Stimulated activated naive B cell treated with anti-CD40 and anti-IgM and Interleukin-4, amounts not matched to agents 10 μg/mL and 1 μg/mL and 100 μg/mL, for 72 hours (primary cell): Measurements from ENCODE around the gene ARHGAP20.

Source experiments
- ATAC-seq, 2 donors: fragments of 150-1000 bp; cut with Tn5 transposase; replicated peaks; 2 replicates each; pipeline ENCODE4 v1.10.0; 2021; ENCODE audit warnings: moderate library complexity in 1 of 2
- DNase-seq: peaks from one replicate; pipeline ENCODE4 v3.0.0; 2021
- H3K27ac Mint-ChIP-seq: one replicate; pipeline ENCODE4 v1.8.0; 2022; ENCODE audit warnings: mild to moderate bottlenecking, mixed read lengths
- H3K27me3 Mint-ChIP-seq, 2 donors: one replicate each; pipeline ENCODE4 v1.8.0; 2022; ENCODE audit warnings: mixed read lengths in 2 of 2
- H3K36me3 Mint-ChIP-seq, 2 donors: one replicate each; pipeline ENCODE4 v1.8.0; 2022; ENCODE audit warnings: mixed read lengths in 2 of 2, mild to moderate bottlenecking in 1 of 2
- H3K4me1 Mint-ChIP-seq, 2 donors: one replicate each; pipeline ENCODE4 v1.8.0; 2022; ENCODE audit warnings: mixed read lengths in 2 of 2, mild to moderate bottlenecking in 1 of 2
- H3K4me3 Mint-ChIP-seq, 2 donors: one replicate each; pipeline ENCODE4 v1.8.0; 2022; ENCODE audit warnings: mild to moderate bottlenecking in 2 of 2, mixed read lengths in 2 of 2, moderate library complexity in 1 of 2
- H3K9me3 Mint-ChIP-seq, 2 donors: one replicate each; pipeline ENCODE4 v1.8.0; 2022; ENCODE audit warnings: mixed read lengths in 2 of 2, mild to moderate bottlenecking in 1 of 2

ARHGAP20 gene

DNA sequence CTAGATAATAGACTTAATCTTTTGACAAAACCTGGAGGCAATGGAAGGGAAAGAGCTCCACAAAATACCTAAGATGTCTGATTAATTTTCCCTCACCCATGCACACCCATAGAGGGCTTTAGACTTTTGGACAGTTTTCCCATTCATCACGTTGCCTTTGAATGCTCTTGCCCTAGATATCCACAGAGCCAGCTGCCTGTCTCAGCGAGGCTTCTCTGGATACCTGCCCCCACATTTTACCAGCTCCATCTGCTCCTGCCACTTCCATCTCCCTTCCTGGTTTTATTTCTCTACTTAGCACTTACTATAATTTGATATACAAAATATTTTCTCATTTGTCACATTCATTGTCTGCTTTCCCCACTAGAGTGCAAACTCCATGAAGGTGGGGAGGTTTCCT is 145.7 kb downstream of the ARHGAP20 start:
- no peaks in the 10 kb centered on the region for H3K9me3 Mint-ChIP-seq
- H3K4me3 Mint-ChIP-seq = no peak overlapping the region
- no peaks in the 10 kb centered on the region for H3K4me1 Mint-ChIP-seq
- no peaks in the 10 kb centered on the region for H3K36me3 Mint-ChIP-seq
- no peak overlapping the region for H3K27ac Mint-ChIP-seq
- H3K27me3 Mint-ChIP-seq = peaks cover 5 to 9% of the 10 kb centered on the region in 2 donors
- DNase-seq (no peak), ATAC-seq (no peak)

DNA sequence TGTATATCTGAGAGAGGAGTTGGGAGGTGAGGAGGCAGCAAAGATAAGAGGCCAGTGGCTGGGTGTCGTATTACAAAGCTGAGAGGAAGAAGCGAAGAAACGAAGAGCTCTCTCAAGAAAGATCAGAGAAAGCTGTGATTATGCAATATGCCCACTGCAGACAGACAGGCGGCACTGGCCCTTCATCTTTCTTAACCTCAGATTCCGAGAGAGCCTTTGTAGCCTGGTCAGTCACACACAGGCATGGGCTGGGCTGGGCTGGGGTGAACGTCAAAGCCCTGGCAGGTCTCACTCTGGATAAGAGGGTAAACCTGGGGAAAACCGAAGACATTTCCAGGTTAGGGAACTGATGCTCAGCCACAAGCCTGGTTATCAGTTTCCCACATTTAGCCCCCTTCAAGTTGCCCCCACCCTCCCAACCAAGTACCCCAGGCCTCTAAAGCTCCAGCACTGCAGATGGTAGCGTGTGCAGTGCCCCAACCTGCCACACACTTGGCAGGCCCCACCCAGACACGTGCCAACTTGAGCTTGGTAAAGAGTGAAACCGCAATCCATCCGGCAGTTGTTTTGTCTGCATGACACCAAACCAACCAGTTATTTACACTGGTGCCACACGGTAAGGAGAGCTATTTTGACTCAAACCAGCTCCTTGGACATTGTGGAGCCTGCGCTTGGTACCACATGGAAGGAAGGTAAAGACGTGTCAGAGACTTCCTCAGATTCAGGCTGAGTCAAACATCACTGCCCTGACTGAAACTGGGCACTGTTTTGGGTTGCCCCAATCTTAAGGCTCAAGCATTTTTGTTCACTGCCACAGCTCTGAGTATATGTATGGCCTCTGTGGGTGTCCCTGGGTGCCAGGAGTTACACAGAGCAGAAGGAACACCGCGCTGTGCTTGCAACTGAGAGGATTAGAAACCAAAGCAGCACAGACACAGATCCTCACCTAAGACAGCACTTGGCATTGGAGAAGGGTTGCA is 146.6 kb downstream of the ARHGAP20 start:
- ATAC-seq (no peak), DNase-seq (no peak)
- no peaks in the 10 kb centered on the region for H3K9me3 Mint-ChIP-seq
- peaks cover 5 to 15% of the 10 kb centered on the region in 2 donors for H3K27me3 Mint-ChIP-seq
- H3K4me3 Mint-ChIP-seq = no peak overlapping the region
- H3K36me3 Mint-ChIP-seq = no peaks in the 10 kb centered on the region
- H3K27ac Mint-ChIP-seq = no peak overlapping the region
- no peaks in the 10 kb centered on the region for H3K4me1 Mint-ChIP-seq

DNA sequence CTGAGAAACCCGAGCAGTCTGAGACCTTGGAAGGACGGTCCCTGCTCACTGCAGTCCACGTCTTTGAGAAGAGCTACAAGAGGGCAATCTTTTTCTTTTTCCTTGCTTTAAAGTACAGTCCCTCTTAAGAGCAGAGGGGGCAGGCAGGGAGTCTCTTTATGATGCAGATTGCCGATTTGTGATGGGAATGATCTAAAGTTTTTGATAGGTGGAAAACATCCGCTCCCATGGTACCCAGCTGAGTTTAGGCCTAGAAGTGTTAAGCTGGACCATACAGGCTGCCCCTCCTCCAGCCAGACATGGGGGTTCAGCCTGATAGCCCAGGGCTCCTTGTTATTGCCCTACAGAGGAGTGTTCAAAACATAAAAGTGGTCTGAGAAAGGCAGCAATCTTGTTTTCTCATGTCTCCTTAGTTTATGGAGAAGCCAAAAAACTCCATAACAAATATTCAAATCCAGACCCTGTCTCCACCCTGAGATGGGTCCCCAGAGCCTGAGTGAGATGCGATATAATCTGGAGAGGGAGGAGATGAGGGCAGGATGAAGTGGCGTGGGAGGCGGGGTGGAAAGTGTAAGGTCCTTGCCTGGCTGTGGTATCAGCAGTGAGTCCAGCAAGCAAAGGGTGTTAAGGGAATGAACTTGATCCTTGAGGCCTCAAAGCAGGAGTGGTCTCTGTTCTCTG is 147.4 kb downstream of the ARHGAP20 start:
- H3K27me3 Mint-ChIP-seq = peaks cover 12% of the 10 kb centered on the region in 2 donors
- no peak for ATAC-seq

DNA sequence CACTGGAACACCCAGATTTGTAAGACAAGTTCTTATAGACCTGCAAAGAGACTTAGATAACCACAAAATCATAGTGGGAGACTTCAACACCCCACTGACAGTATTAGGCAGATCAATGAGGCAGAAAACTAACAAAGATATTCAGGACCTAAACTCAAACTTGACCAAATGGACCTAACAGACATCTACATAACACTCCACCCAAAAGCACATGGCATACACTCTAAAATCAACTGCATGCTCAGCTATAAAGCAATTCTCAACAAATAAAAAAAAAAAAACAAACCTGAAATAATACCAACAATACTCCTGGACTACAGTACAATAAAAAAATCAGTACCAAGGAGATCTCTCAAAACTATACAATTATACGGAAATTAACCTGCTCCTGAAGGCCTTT is 167.5 kb downstream of the ARHGAP20 start:
- ATAC-seq (no peak), DNase-seq (no peak)
- Mint-ChIP-seq H3K9me3 (peaks cover 8 to 11% of the 10 kb centered on the region in 2 donors), H3K4me3 (no peak overlapping the region), H3K27ac (no peak overlapping the region), H3K4me1 (no peaks in the 10 kb centered on the region), H3K27me3 (peaks cover 15 to 28% of the 10 kb centered on the region in 2 donors), H3K36me3 (peaks cover 4 to 5% of the 10 kb centered on the region in 2 donors)

More for the DNA sequence above, 147.4 kb downstream of the ARHGAP20 start:
- Mint-ChIP-seq H3K27ac (no peak overlapping the region), H3K9me3 (no peaks in the 10 kb centered on the region), H3K36me3 (no peaks in the 10 kb centered on the region), H3K4me3 (no peak overlapping the region), H3K4me1 (no peaks in the 10 kb centered on the region)
- DNase-seq = no peak

DNA sequence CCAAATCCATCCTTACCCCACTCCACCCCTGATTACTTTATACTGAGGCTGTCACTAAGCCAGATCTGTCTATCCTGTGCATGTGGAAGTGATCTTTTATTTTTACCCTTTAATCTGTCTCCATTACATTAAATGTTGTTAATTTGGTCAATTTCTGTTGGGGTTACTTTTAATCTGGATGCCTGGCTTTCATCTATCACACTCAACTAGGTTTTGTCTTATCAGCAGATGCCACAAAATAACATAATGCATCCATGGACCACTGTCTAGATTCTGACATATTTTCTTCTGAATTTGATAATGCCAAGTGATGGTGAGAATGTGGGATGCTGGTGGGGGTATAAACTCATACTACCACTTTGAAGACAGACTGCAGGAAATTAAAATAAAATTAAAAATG is 174.1 kb downstream of the ARHGAP20 start:
- ATAC-seq (no peak), DNase-seq (no peak)
- Mint-ChIP-seq H3K27ac (no peak overlapping the region), H3K4me3 (no peak overlapping the region), H3K4me1 (no peaks in the 10 kb centered on the region), H3K27me3 (peaks cover 12 to 13% of the 10 kb centered on the region in 2 donors), H3K9me3 (peaks cover 0 to 1% of the 10 kb centered on the region in 2 donors), H3K36me3 (no peaks in the 10 kb centered on the region)

DNA sequence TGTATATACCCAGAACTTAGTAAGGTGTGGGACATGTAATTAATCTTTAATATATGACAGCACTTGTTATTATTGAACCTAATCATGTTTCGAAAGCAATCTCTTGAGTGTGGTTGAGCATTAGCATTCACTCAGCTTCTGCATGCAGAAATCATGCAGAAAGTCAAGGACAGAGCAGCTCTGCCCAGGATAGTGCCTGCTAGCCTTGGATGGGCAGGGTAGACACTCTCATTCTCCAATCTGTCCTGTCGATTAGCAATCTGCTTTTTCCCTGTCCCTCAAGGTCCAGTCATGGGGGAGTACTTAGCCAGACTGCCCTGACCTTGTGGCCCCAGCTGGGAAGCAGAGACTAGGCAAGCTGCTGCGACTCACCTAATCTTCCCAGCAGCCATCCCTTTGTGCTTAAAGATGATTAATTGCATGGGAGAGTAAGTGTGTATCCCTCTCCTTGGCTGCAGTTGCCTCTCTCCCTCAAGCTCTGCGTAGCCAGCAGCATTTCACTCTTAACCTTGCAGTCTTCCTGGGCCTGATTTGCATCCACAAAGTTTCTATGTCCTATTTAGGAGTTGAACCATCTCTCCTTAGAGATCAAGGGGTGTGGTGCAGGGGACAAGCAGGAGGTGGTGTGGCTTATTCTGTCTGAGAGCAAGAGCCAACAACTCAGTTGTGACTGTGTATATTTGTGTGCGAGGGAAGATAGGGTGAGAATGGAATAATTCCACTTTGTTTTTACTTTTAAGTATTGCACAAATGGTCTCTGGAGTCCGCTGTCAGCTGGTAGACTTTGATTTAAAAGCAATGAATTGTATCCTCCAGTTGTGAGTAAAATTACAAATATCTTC is 181.1 kb downstream of the ARHGAP20 start:
- DNase-seq (no peak), ATAC-seq (no peak)
- H3K36me3 Mint-ChIP-seq = peaks cover 0 to 10% of the 10 kb centered on the region in 2 donors
- no peak overlapping the region for H3K27ac Mint-ChIP-seq
- H3K4me3 Mint-ChIP-seq = no peak overlapping the region
- H3K9me3 Mint-ChIP-seq = peaks cover 13 to 19% of the 10 kb centered on the region in 2 donors
- H3K27me3 Mint-ChIP-seq = peaks cover 0 to 4% of the 10 kb centered on the region in 2 donors
- H3K4me1 Mint-ChIP-seq = no peaks in the 10 kb centered on the region

DNA sequence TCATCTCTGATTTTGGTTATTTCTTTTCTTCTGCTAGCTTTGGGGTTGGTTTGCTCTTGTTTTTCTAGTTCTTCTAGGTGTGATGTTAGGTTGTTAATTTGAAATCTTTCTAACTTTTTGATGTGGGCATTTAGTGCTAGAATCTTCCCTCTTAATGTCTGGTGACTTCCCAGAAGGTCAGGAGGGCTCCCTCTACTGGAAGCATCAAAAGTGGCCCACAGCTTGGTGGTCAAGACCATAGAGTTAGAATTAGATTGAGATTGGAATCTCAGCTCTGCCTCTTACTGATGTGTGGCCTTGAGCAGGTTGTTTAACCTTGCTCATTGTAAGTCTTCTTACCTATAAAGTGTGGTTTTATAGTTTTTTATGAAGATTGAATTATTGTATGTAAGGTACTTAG is 183.2 kb downstream of the ARHGAP20 start:
- ATAC-seq (no peak), DNase-seq (no peak)
- Mint-ChIP-seq H3K4me1 (no peaks in the 10 kb centered on the region), H3K9me3 (peaks cover 11 to 19% of the 10 kb centered on the region in 2 donors), H3K27me3 (no peaks in the 10 kb centered on the region), H3K36me3 (peaks cover 0 to 10% of the 10 kb centered on the region in 2 donors), H3K27ac (no peak overlapping the region), H3K4me3 (no peak overlapping the region)

DNA sequence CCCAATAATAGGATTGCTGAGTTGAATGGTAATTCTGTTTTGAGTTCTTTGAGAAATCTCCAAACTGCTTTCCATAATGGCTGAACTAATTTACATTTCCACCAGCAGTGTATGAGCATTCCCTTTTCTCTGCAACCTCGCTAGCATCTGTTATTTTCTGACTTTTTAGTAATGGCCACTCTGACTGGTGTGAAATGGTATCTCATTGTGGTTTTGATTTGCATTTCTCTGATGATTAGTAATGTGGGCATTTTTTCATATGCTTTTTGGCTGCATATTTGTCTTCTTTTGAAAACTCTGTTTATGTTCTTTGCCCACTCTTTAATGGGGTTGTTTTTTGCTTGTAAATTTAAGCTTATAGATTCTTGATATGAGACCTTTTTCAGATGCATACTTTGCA is 185.1 kb downstream of the ARHGAP20 start:
- Mint-ChIP-seq H3K4me3 (no peak overlapping the region), H3K9me3 (peaks cover 15 to 19% of the 10 kb centered on the region in 2 donors), H3K27me3 (no peaks in the 10 kb centered on the region), H3K4me1 (peaks cover 7% of the 10 kb centered on the region in 2 donors), H3K27ac (no peak overlapping the region), H3K36me3 (peaks cover 0 to 10% of the 10 kb centered on the region in 2 donors)
- no peak for ATAC-seq
- no peak for DNase-seq
